ENCODE results near the gene FBXL2.

FBXL2 gene

GRCh38 chr3:33388374-33389100, 111.3 kb downstream of the FBXL2 start:
- no peak for TF ChIP-seq CREB1 (IDR thresholded peaks at IDR 0.05; ENCODE audit: low read depth)
- no peak for TF ChIP-seq NFIC (IDR thresholded peaks at IDR 0.05)
- TF ChIP-seq RAD21 (IDR thresholded peaks at IDR 0.05; ENCODE audit: low read depth), result no peak
- no peak for TF ChIP-seq CEBPB (IDR thresholded peaks at IDR 0.05)
- TF ChIP-seq, protein P1, sequence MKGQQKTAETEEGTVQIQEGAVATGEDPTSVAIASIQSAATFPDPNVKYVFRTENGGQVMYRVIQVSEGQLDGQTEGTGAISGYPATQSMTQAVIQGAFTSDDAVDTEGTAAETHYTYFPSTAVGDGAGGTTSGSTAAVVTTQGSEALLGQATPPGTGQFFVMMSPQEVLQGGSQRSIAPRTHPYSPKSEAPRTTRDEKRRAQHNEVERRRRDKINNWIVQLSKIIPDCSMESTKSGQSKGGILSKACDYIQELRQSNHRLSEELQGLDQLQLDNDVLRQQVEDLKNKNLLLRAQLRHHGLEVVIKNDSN (IDR thresholded peaks at IDR 0.05), result no peak
- TF ChIP-seq YY1 (IDR thresholded peaks at IDR 0.05; ENCODE audit: low read depth), result no peak
- no peak for TF ChIP-seq EGR1 (IDR thresholded peaks at IDR 0.05)
- no peak for TF ChIP-seq TEAD4 (IDR thresholded peaks at IDR 0.05)

- TF ChIP-seq FOXM1 (IDR thresholded peaks at IDR 0.05; ENCODE audit: borderline replicate concordance, low read depth) (no peak), ZBTB7A (IDR thresholded peaks at IDR 0.05; ENCODE audit: low read depth) (no peak), NFIC (IDR thresholded peaks at IDR 0.05) (no peak), TCF12 (IDR thresholded peaks at IDR 0.05; ENCODE audit: low read depth) (no peak), TEAD4 (IDR thresholded peaks at IDR 0.05) (no peak), CEBPB (IDR thresholded peaks at IDR 0.05) (no peak), TAF1 (IDR thresholded peaks at IDR 0.05; ENCODE audit: low read depth) (no peak), RAD21 (IDR thresholded peaks at IDR 0.05; ENCODE audit: low read depth) (no peak), CREB1 (IDR thresholded peaks at IDR 0.05; ENCODE audit: low read depth) (no peak), YY1 (IDR thresholded peaks at IDR 0.05; ENCODE audit: low read depth) (no peak), EGR1 (IDR thresholded peaks at IDR 0.05) (no peak), EP300 (IDR thresholded peaks at IDR 0.05; ENCODE audit: borderline replicate concordance) (no peak)
- TF ChIP-seq, protein P1 (IDR thresholded peaks at IDR 0.05), result no peak
- TF ChIP-seq, protein P2, sequence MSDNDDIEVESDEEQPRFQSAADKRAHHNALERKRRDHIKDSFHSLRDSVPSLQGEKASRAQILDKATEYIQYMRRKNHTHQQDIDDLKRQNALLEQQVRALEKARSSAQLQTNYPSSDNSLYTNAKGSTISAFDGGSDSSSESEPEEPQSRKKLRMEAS (IDR thresholded peaks at IDR 0.05), result no peak
- TF ChIP-seq, protein P3, sequence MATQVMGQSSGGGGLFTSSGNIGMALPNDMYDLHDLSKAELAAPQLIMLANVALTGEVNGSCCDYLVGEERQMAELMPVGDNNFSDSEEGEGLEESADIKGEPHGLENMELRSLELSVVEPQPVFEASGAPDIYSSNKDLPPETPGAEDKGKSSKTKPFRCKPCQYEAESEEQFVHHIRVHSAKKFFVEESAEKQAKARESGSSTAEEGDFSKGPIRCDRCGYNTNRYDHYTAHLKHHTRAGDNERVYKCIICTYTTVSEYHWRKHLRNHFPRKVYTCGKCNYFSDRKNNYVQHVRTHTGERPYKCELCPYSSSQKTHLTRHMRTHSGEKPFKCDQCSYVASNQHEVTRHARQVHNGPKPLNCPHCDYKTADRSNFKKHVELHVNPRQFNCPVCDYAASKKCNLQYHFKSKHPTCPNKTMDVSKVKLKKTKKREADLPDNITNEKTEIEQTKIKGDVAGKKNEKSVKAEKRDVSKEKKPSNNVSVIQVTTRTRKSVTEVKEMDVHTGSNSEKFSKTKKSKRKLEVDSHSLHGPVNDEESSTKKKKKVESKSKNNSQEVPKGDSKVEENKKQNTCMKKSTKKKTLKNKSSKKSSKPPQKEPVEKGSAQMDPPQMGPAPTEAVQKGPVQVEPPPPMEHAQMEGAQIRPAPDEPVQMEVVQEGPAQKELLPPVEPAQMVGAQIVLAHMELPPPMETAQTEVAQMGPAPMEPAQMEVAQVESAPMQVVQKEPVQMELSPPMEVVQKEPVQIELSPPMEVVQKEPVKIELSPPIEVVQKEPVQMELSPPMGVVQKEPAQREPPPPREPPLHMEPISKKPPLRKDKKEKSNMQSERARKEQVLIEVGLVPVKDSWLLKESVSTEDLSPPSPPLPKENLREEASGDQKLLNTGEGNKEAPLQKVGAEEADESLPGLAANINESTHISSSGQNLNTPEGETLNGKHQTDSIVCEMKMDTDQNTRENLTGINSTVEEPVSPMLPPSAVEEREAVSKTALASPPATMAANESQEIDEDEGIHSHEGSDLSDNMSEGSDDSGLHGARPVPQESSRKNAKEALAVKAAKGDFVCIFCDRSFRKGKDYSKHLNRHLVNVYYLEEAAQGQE (IDR thresholded peaks at IDR 0.05; ENCODE audit: low read depth), result no peak
Measured at GRCh38 chr3:33389908-33390307, 112.7 kb downstream of the FBXL2 start.

GRCh38 chr3:33391255-33391995, 114.2 kb downstream of the FBXL2 start:
- no peak for TF ChIP-seq NFIC (IDR thresholded peaks at IDR 0.05)
- no peak for TF ChIP-seq TAF1 (IDR thresholded peaks at IDR 0.05; ENCODE audit: low read depth)
- TF ChIP-seq, protein P2 (IDR thresholded peaks at IDR 0.05), result no peak
- no peak for TF ChIP-seq ZBTB7A (IDR thresholded peaks at IDR 0.05; ENCODE audit: low read depth)
- no peak for TF ChIP-seq EGR1 (IDR thresholded peaks at IDR 0.05)
- no peak for TF ChIP-seq FOXM1 (IDR thresholded peaks at IDR 0.05; ENCODE audit: borderline replicate concordance, low read depth)
- no peak for TF ChIP-seq CREB1 (IDR thresholded peaks at IDR 0.05; ENCODE audit: low read depth)
- TF ChIP-seq, protein P3 (IDR thresholded peaks at IDR 0.05; ENCODE audit: low read depth), result no peak
- TF ChIP-seq TCF12 (IDR thresholded peaks at IDR 0.05; ENCODE audit: low read depth), result no peak
- no peak for TF ChIP-seq EP300 (IDR thresholded peaks at IDR 0.05; ENCODE audit: borderline replicate concordance)
- TF ChIP-seq YY1 (IDR thresholded peaks at IDR 0.05; ENCODE audit: low read depth), result no peak
- no peak for TF ChIP-seq TEAD4 (IDR thresholded peaks at IDR 0.05)
- no peak for TF ChIP-seq RAD21 (IDR thresholded peaks at IDR 0.05; ENCODE audit: low read depth)
- TF ChIP-seq, protein P1 (IDR thresholded peaks at IDR 0.05), result no peak
- TF ChIP-seq CEBPB (IDR thresholded peaks at IDR 0.05), result no peak

DNA sequence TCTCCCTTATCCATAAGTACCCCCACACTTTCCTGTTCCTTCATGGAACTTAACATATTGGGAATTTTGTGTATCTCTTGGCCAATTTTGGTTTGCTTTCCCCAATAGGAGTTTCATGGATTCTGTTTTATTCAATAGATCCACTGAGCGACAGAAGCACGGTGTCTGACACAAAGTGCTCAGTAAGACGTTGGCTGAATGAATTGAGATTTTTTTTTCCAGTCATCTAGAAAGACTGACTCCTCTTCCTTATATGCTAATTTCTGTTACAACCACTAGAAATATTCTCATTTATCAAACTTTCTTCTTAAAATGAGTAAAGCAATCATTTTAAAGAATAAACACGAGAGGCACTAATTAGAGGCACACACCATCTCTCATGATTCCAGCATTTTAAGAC, 114.9 kb downstream of the FBXL2 start:
- TF ChIP-seq CREB1 (IDR thresholded peaks at IDR 0.05; ENCODE audit: low read depth), result no peak
- TF ChIP-seq TEAD4 (IDR thresholded peaks at IDR 0.05), result no peak
- TF ChIP-seq, protein P2 (IDR thresholded peaks at IDR 0.05), result no peak
- no peak for TF ChIP-seq ZBTB7A (IDR thresholded peaks at IDR 0.05; ENCODE audit: low read depth)
- TF ChIP-seq EP300 (IDR thresholded peaks at IDR 0.05; ENCODE audit: borderline replicate concordance), result no peak
- no peak for TF ChIP-seq CEBPB (IDR thresholded peaks at IDR 0.05)
- no peak for TF ChIP-seq NFIC (IDR thresholded peaks at IDR 0.05)
- no peak for TF ChIP-seq FOXM1 (IDR thresholded peaks at IDR 0.05; ENCODE audit: borderline replicate concordance, low read depth)
- no peak for TF ChIP-seq EGR1 (IDR thresholded peaks at IDR 0.05)
- TF ChIP-seq TCF12 (IDR thresholded peaks at IDR 0.05; ENCODE audit: low read depth), result no peak
- no peak for TF ChIP-seq YY1 (IDR thresholded peaks at IDR 0.05; ENCODE audit: low read depth)
- TF ChIP-seq, protein P1 (IDR thresholded peaks at IDR 0.05), result no peak
- no peak for TF ChIP-seq RAD21 (IDR thresholded peaks at IDR 0.05; ENCODE audit: low read depth)
- TF ChIP-seq, protein P3 (IDR thresholded peaks at IDR 0.05; ENCODE audit: low read depth), result no peak
- TF ChIP-seq TAF1 (IDR thresholded peaks at IDR 0.05; ENCODE audit: low read depth), result no peak
